GM12878 (cell line): ENCODE measurements around the gene PUS7. TPM values are rescaled to one million over a fixed set of nuclear protein-coding genes. Genes with fewer than 3 reads are reported as not detected.

Experiments
- ATAC-seq: fragments of 200-7000 bp; cut with Tn5 transposase; 3 replicates; pipeline ENCODE4 v1.9.1; 2020; ENCODE audit warnings: mild to moderate bottlenecking, moderate library complexity
- BruUV-seq: library from RNA; stranded (reverse); fragments of 400-500 nt; replicated peaks from 2 replicates; lab custom pipeline; 2021; lab: Mats Ljungman, UMichigan
- CTCF ChIA-PET: fragments of 300-600 bp; sonication (Branson Sonifier 250); formaldehyde crosslinking; extraction: SDS; loops from one replicate; lab custom pipeline; 2021; ENCODE audit warnings: inconsistent platforms; lab: Yijun Ruan, JAX
- POLR2A ChIA-PET: fragments of 350-600 bp; formaldehyde crosslinking; extraction: SDS; loops from one replicate; lab custom pipeline; 2021; ENCODE audit warnings: inconsistent platforms; lab: Charles Lee
- RAD21 ChIA-PET: fragments of 300-600 bp; sonication (Branson Sonifier 250); formaldehyde crosslinking; loops from one replicate; lab custom pipeline; 2023; ENCODE audit warnings: antibody characterized with exemption; ENCODE audit not compliant: unreplicated experiment; lab: Charles Lee
- SMC1A ChIA-PET: fragments of 300-600 bp; sonication (Branson Sonifier 250); formaldehyde crosslinking; loops from one replicate; lab custom pipeline; 2023; ENCODE audit not compliant: unreplicated experiment, uncharacterized antibody; lab: Charles Lee
- DNase-seq: peaks from one replicate; pipeline ENCODE4 v3.0.0-alpha.2; 2011; ENCODE audit warnings: low read depth, low spot score
- FAIRE-seq: peaks from 3 replicates; lab custom pipeline; 2011; peaks lifted over from hg19 to GRCh38; lab: Jason Lieb, UNC
- H2AFZ ChIP-seq: 2 replicates; pipeline ENCODE4 v1.6.0; 2011; ENCODE audit warnings: low read depth, low read length, control low read depth; ENCODE audit not compliant: control insufficient read depth
- H3K27ac ChIP-seq: 2 replicates; pipeline ENCODE4 v1.5.1; 2011; ENCODE audit warnings: control low read depth; ENCODE audit not compliant: control insufficient read depth, insufficient read depth
- H3K27me3 ChIP-seq, 2 experiments: replicated peaks in 1 of 2; 2 replicates each; pipeline versions ENCODE4 v1.6.0 to v1.6.1; 2011; ENCODE audit warnings: low read length in 1 of 2; ENCODE audit not compliant: control insufficient read depth in 2 of 2, insufficient read depth in 2 of 2
- H3K36me3 ChIP-seq, 2 experiments: 2 replicates each; pipeline ENCODE4 v1.5.1; 2011; ENCODE audit warnings: low read length in 1 of 2; ENCODE audit not compliant: control insufficient read depth in 2 of 2, insufficient read depth in 2 of 2
- H3K4me1 ChIP-seq: 2 replicates; pipeline ENCODE4 v1.6.1; 2011; ENCODE audit warnings: mild to moderate bottlenecking, low read length, moderate library complexity, mixed read lengths; ENCODE audit not compliant: control insufficient read depth, insufficient read depth
- H3K4me2 ChIP-seq: 2 replicates; pipeline ENCODE4 v1.6.0; 2011; ENCODE audit warnings: control low read depth; ENCODE audit not compliant: control insufficient read depth, insufficient read depth
- H3K4me3 ChIP-seq: fragments of 200-600 bp; sonication (generic); 2 replicates; pipeline ENCODE4 v1.5.1; 2016
- H3K79me2 ChIP-seq: 2 replicates; pipeline ENCODE4 v1.6.0; 2011; ENCODE audit warnings: low read length; ENCODE audit not compliant: control insufficient read depth, insufficient read depth
- H3K9ac ChIP-seq: 2 replicates; pipeline ENCODE4 v1.8.0; 2011; ENCODE audit warnings: low read length, control low read depth, mixed read lengths; ENCODE audit not compliant: control insufficient read depth, insufficient read depth
- H3K9me3 ChIP-seq: replicated peaks from 3 replicates; pipeline ENCODE4 v1.5.1; 2011; ENCODE audit warnings: mild to moderate bottlenecking, low read length; ENCODE audit not compliant: control insufficient read depth, insufficient read depth
- H4K20me1 ChIP-seq: 2 replicates; pipeline ENCODE4 v1.6.0; 2011; ENCODE audit not compliant: control insufficient read depth, insufficient read depth
- ATF7 ChIP-seq: fragments of 450-650 bp; IDR thresholded peaks from 2 replicates; pipeline ENCODE4 v1.6.1; 2016; ENCODE audit warnings: low read depth, mild to moderate bottlenecking
- BHLHE40 ChIP-seq, 2 experiments: fragments of 450-650 bp in 1 of 2; IDR thresholded peaks; 2 replicates each; pipeline ENCODE4 v1.6.1; 2011 to 2017; ENCODE audit warnings: low read depth in 2 of 2, borderline replicate concordance in 1 of 2, improper control_type of control experiment in 1 of 2, low read length in 1 of 2, mild to moderate bottlenecking in 1 of 2
- CUX1 ChIP-seq: IDR thresholded peaks from 2 replicates; pipeline ENCODE4 v1.6.1; 2012; ENCODE audit warnings: improper control_type of control experiment, low read depth, low read length; ENCODE audit not compliant: insufficient replicate concordance
- MTA3 ChIP-seq: IDR thresholded peaks from 2 replicates; pipeline ENCODE4 v1.6.1; 2012; ENCODE audit warnings: low read length, inconsistent platforms, borderline replicate concordance
- NBN ChIP-seq: fragments of 450-650 bp; IDR thresholded peaks from 2 replicates; pipeline ENCODE4 v1.6.1; 2016
- RELA ChIP-seq: fragments of 450-650 bp; IDR thresholded peaks from 2 replicates; pipeline ENCODE4 v1.8.0; 2014; ENCODE audit warnings: borderline replicate concordance; ENCODE audit not compliant: partially characterized antibody
- SIN3A ChIP-seq: IDR thresholded peaks from 2 replicates; pipeline ENCODE4 v1.6.1; 2012; ENCODE audit warnings: low read depth, low read length, improper control_type of control experiment
- TBL1XR1 ChIP-seq: IDR thresholded peaks from 2 replicates; pipeline ENCODE4 v1.6.1; 2012; ENCODE audit warnings: low read depth, low read length, improper control_type of control experiment
- WGBS: methylation state at CpG from one replicate; pipeline ENCODE4 v1.1.6; 2016; ENCODE audit warnings: low lambda C conversion rate; ENCODE audit not compliant: insufficient replicate concordance, insufficient coverage; ENCODE audit errors: missing lambda C conversion rate; 5-methylcytosine and 5-hydroxymethylcytosine counted together
- in situ Hi-C: fragments of 300-500 bp; cut with MboI; formaldehyde crosslinking; loops from 9 replicates; pipeline ENCODE4 v1.14.3; 2018; ENCODE audit warnings: mixed read lengths
- intact Hi-C: fragments of 100-400 bp; cut with micrococcal nuclease; formaldehyde crosslinking; loops from one replicate; pipeline ENCODE4 v1.14.2; 2022; ENCODE audit not compliant: unreplicated experiment
- polyA plus RNA-seq, 11 experiments: library from polyadenylated mRNA; depleted of rRNA in 4 of 11; unstranded in 6 of 11; stranded (reverse) in 5 of 11; fragments of >200 nt; fragmentation: Nextera tagmentation in 4 of 11; fragmentation: Illumina TruSeq in 1 of 11; extraction: Ambion mirVana in 4 of 11; extraction: Trizol in 1 of 11; gene quantifications; 1 replicate in 1 of 11; 2 replicates in 10 of 11; pipeline versions ENCODE4 v1.2.1 to v1.2.3, GENCODE V29; 2011 to 2016; ENCODE audit warnings: inconsistent platforms in 2 of 11, missing spikeins in 2 of 11, low read depth in 1 of 11
- total RNA-seq, 4 experiments: library from RNA; depleted of rRNA in 3 of 4; stranded (reverse); fragments of >200 nt in 3 of 4; fragmentation: Illumina TruSeq in 1 of 4; extraction: Trizol in 1 of 4; gene quantifications; 2 replicates each; pipeline versions ENCODE4 v1.2.1 to v1.2.3, GENCODE V29; 2013 to 2021

The PUS7 gene
- total and polyA plus RNA-seq, 10 of the 15 experiments (the other 5 are each of a cell fraction or from before 2014, with no cell fraction given), result 5.6 to 28.5 (median 22.4) TPM

DNA sequence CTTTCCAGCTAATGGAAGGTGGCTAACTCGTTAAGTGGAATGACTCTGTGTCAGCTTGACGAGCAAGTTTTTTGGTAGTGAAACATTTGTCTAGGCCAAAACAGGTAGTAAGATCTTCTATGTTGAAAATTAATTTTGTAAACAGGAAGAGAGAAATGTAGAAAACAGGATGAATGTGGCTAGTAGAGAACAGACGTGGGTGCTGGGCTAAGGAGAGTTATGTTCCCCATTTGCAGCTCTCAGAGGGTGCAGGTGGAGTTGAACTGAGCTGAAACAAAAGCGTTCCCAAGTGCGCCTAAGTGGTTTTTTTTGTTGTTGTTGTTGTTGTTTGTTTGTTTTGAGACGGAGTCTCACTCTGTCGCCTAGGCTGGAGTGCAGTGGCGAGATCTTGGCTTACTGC, 73.9 kb downstream of the PUS7 start:
- ATAC-seq (no peak; the same call in 2 of the 3 replicates), DNase-seq (peak; percentile 21), FAIRE-seq (no peak)
- POLR2A ChIA-PET, result interaction anchor here (0.5 to 0.6 kb wide), 2 partner anchors 24 to 151 kb away, joined by 4 to 6 read pairs; no protein-coding TSS in a partner anchor
- H4K20me1 ChIP-seq, result no peaks in the 10 kb centered on the region
- intact Hi-C loops, result no loop called here
- no peak overlapping the region; the same call in 1 of the 2 replicates for H3K9ac ChIP-seq
- BruUV-seq, result no TSS peak
- TF ChIP-seq ATF7 (no peak), TBL1XR1 (no peak), SIN3A (no peak), BHLHE40 (IDR thresholded peaks at IDR 0.05; ENCODE audit: borderline replicate concordance in 1 of 2, low read depth in 2 of 2, low read length in 1 of 2) (no peak)
- TF ChIP-seq, all 136 proteins: peak for 0
- 8% methylated on average over 8 of the region's 8 CpGs for WGBS
- Histone ChIP-seq H3K36me3 (no peaks in the 10 kb centered on the region), H3K79me2 (no peaks in the 10 kb centered on the region), H3K4me1 (peaks cover 6% of the 10 kb centered on the region), H3K27me3 (no peaks in the 10 kb centered on the region), H3K9me3 (no peaks in the 10 kb centered on the region), H3K27ac (peak overlapping the region; percentile 31; the same call in 1 of the 2 replicates), H3K4me2 (peak overlapping the region; percentile 25; the same call in 1 of the 2 replicates), H3K4me3 (no peak overlapping the region), H2AFZ (peak overlapping the region; percentile 72)
- CTCF ChIA-PET, result no interaction called here
- in situ Hi-C loops, result no loop called here
- SMC1A ChIA-PET, result interaction anchor here (0.6 to 0.7 kb wide), 2 partner anchors 104 to 137 kb away, joined by 3 read pairs; no protein-coding TSS in a partner anchor
- RAD21 ChIA-PET, result no interaction called here

DNA sequence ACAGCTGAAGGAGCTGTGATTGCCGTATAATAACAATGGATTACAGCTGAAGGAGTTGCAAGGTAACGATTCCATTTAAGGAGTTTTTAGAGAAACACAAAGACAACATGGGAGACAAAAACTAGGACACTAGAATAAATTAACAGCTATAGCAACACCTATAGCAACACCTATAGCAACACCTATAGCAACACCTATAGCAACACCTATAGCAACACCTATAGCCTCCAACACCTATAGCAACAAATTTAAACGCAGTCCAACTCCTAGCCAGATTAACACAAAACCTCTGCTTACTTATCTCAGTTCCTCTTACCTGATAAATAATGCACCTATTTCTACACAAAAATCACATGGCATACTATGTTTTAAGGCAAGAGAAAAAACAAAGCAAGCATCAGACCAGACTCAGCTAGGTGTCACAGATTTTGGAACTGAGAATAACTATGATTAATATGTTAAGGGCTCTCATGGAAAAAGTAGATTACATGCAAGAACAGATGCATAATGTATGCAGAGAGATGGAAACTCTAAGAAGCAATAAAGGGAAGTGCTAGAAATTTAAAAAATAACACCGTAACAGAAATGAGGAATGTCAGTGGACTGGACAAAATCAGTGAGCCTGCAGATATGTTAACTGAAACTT, 77.6 kb downstream of the PUS7 start:
- Histone ChIP-seq H3K27me3 (no peaks in the 10 kb centered on the region), H3K9ac (no peak overlapping the region), H3K4me2 (no peak overlapping the region), H2AFZ (no peak overlapping the region), H3K9me3 (no peaks in the 10 kb centered on the region), H3K4me3 (no peak overlapping the region), H3K27ac (no peak overlapping the region), H3K79me2 (no peaks in the 10 kb centered on the region), H3K4me1 (peaks cover 6% of the 10 kb centered on the region), H4K20me1 (no peaks in the 10 kb centered on the region), H3K36me3 (no peaks in the 10 kb centered on the region)
- FAIRE-seq, result no peak
- no peak for DNase-seq
- intact Hi-C loops (no loop called here), in situ Hi-C loops (no loop called here)
- ChIA-PET POLR2A (no interaction called here), RAD21 (no interaction called here), CTCF (interaction anchor here (1.8 to 1.9 kb wide), 2 partner anchors 15 to 145 kb away, joined by 4 read pairs; no protein-coding TSS in a partner anchor), SMC1A (interaction anchor here (0.9 kb wide), 1 partner anchor 15 kb away, joined by 3 read pairs; no protein-coding TSS in a partner anchor)
- no peak for ATAC-seq
- 54% methylated on average over 4 of the region's 4 CpGs for WGBS
- no TSS peak for BruUV-seq
- TF ChIP-seq CUX1 (no peak), MTA3 (no peak), RELA (no peak), NBN (peak; percentile 82; the same call in 1 of the 2 replicates)
